GM19193 (cell line): Measurements from ENCODE around the gene ZDHHC20.

Experiments used
- POLR2A ChIP-seq: IDR thresholded peaks from 4 replicates; pipeline ENCODE4 v1.6.1; 2011; ENCODE audit not compliant: insufficient read depth, insufficient read length; ENCODE audit errors: extremely low read depth

Gene ZDHHC20

DNA sequence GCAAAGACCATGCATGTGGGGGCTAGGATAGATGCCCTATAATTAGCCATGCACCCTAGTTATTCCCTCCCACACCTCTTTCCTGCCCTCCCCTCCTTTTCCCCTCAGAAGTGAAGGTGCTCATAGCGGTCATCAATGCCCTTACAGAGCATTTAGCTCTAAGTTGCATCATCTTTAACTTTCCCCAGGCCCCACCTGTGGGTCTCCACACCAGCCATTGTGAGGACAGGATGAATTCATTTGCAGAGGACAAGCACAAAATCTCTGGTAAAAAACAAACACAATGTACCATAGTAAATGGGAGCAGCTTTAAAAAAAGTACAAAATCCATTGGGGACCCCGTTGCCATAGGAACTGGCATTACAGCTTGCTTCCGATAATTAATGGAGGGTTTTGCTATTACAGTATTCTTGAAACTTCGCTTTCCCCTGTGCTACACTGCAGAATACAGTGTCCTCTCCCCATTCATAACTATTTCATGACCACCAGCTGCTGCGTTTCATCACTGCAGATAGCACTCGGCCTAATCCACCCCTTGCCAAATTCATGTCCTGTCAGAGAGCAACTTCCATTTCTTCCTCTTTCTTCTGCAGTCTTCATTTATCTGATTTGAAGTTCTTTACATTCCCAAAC is 110.5 kb downstream of the ZDHHC20 start:
- TF ChIP-seq POLR2A, result no peak

DNA sequence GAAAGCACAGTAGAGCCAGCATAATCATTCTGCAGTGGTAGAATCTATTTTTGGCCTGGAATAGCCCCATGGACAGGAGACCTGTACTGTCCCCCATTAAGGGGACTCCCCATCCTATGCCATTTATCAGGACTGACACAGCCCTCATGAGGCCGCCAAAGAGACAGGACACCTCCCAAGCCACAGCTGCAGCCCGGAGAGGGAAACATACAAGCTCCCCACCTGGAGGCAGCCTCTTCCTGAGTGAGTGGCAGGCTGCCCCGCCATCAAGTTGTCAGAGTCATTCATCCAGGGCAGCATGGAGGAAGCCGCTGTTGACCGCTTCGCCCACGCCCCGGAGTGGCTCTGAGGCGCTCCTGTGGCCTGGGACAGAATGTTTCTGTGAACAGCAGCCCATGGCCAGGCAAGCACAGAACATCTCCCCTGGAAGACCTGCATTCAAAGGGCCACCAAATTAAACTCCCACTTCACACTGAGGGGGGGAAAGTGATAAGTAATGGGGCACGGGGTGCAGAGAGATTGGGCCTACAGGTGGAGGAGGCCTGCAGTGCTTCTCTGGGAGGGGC is 111.3 kb downstream of the ZDHHC20 start:
- TF ChIP-seq POLR2A, result no peak

DNA sequence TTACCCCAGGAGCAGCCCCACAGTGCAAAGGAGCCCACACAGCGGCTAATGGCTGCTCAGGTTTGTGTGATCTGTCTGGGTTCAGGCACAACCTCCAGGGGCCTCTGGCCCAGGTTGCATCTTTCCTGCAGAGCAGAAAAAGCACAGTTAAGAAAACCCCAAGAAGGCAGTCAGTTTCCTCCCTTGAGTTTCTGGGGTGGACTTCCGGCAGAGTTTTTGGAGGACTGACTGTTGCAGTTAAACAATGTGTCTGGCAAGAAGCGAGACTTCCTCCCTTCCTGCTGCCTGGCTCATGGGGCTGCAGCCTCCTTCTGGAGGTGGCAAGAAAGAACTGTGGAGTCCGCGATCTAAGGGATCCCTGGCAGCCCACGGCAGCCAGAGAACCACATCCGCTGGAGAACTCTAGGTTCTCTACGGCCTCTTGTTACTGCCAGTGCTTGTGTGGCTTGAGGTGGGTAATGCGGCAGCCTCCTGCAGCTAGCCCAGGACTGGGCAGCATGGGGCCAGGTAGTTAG is 114.4 kb downstream of the ZDHHC20 start:
- TF ChIP-seq POLR2A, result no peak

DNA sequence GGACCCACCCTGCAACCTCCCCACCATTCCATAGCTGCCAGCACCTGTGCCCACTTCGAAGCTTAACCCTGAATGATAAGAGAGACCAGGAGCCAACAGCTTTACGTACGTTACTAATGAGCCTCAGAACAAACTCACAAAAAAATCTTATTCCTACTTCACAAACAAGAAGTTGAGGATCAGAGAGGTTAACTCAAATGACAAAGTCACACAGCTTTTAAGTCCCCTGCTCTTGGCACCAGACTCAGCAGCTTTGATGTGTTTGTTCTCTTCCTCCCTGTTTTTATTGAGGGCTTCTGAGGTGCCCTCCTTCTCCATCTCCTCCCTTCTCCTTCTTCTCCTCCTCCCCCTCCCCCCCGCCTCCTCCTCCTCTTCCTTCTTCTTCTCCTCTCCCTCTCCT is 115.4 kb downstream of the ZDHHC20 start:
- no peak for TF ChIP-seq POLR2A

DNA sequence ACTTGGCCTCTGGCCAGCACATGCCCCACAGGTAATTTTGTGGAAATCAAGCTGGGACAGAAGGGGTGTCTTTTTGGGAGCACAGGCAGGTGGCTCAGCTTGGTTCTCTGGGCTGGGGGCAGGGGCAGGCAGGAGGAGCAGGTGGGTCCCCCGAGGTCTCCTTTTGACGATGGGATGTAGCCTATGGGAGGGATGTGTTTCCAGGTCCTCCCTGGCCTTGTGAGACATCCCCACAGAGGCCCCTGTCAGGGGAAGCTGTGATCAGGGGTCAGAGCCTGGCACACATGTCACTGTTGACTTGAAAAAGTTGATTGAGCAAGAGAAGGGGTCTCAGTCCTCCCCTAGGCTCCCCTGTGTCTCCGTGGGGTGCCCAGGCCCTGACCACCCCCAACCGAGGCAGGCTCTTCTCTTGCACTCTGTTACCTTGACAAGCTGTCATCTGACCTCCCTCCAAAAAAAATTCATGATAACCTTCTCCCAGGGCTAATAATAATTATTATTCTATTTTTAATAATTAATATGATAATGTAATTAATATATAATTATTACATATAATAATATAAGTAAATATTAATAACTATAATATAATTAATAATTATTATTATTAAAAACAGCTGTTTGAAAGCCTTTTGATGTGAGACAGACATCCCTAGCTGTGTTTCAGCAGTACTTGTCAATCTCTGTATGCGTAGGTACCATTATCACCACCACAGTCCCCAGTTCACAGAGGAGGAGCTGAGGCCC is 116.2 kb downstream of the ZDHHC20 start:
- TF ChIP-seq POLR2A, result no peak

DNA sequence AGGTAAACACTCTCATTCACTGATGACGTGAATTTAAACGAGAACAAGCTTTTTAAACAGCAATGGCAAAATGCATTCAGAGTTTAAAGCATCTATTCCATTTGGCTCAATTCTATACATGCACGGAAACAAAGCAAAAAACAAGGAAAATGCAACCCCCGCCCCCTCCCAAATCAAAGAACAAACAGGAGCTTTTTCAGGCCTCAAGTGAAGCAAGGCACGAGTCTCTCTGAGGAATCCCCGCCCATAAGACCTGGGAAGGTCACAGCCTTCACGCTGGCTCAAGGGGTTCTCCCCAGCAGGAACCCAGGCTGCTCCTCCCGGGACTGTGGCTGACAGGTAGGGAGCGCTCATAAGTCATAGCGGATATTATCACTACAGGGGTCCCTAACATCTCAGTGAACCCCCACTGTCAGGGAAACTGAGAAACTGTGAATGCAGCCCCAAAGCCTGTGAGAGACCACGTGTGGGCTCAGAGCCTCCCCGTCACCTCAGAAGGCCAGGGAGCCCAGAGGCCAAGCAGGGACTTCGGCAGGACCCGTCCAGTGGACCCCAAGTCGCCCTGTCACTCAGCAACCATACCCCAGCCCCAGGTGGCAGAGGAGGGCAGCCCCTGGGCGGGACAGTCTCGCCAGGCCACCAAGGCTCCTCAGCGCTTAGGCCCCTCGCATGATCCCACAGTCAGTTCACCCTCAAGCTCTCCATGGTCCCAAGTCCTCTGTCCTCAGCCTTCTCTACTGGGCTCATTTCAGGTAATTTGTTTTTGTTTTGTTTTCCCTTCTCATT is 117.3 kb downstream of the ZDHHC20 start:
- no peak for TF ChIP-seq POLR2A

DNA sequence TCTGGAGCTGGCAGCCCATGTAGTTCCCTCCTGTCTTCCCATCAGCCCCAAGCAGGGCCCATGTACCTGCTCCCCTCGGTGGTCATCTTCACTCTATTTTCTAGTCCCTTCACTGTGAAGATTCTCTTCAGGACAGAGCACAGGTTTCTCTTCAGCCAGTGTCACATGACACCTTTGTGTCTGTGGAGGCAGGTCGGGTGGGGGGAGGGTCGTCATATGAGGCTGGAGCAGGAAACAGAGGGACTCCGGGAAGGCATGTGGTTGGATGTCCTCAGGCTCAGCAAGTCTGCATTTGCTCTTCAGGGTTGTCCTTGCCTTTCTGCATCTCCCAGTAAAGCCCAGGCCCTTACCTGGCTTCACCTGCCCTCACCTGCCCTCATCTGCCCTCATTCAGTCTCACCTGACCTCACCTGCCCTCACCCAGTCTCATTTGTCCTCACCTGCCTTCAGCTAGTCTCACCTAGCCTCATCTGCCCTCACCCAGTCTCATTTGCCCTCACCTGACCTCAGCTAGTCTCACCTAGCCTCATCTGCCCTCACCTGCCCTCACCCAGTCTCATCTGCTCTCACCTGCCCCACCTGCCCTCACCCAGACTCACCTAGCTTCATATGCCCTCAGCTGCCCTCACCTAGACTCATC is 120.3 kb downstream of the ZDHHC20 start:
- TF ChIP-seq POLR2A, result no peak

DNA sequence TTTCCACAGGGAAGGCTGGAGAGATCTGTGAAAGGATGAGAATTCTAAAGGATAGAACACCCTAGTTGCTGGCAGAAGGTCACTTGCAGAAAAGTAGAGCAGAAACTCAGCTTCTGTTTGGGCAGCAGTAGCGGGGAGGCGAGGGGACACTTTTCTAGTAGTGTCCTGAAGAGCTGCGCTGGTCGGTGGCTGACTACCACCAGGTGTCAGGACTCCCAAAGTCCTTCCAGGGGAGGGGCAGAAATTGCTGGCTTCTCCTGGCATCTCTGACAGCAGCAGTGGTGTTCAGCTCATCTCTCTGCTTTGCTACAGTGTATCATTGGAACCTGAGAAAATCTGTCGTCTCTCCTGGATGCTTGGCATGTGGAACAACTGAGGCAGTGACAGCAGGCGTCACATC is 120.9 kb downstream of the ZDHHC20 start:
- TF ChIP-seq POLR2A, result no peak

DNA sequence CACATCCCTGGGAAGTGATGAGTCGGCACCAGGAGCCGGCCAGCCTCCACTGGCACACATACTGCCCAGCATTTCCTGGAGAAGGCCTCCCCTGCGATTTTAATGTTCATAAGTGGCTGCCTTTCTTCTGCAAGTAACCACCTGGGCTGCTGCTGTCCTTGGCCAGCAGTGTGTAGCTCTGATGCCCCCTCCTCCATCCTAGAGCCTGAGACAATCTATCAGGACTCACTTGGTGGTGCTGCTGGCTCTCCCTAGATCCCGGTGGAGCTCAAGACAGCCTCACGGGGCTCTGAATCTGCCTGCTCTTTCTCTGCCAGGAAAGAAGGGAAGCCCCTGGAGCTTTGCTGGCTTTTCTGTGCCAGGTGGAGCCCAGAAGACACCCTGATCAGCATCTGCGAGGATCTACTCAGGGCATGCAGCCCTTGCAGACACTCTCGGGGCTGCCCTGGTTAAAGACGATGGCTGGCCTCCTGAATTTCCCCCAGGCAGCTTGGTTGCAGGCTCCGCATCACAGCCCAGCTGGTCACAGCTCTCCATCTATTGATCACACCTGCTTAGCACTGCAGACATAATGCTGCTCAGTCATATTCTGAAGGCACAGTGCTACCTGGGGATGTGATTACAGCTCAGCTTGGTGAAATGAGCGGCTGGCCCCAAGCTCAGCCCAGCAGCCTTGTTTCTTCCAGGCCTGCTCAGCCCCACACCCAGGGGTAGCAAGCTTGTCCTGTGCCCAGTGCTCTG is 122.3 kb downstream of the ZDHHC20 start:
- TF ChIP-seq POLR2A, result no peak

DNA sequence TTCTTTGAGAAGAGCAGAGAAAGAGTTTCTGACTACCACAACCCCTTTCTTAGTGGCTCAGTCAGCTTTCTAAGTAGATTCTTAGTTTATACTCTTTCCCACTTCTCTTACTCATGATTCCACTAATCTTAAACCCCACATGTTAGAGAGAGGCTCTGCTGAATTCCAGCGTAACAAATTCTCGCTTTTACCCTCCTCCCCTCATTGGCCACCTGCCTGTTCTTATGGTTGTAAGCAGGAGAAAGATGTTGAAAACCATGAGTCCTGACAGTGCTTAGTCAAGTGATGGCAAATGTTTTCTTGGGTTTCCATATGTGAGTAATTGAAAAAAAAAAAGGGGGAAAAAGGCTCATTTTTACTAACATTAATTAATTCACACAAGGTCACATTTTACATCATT is 125.9 kb downstream of the ZDHHC20 start:
- no peak for TF ChIP-seq POLR2A

DNA sequence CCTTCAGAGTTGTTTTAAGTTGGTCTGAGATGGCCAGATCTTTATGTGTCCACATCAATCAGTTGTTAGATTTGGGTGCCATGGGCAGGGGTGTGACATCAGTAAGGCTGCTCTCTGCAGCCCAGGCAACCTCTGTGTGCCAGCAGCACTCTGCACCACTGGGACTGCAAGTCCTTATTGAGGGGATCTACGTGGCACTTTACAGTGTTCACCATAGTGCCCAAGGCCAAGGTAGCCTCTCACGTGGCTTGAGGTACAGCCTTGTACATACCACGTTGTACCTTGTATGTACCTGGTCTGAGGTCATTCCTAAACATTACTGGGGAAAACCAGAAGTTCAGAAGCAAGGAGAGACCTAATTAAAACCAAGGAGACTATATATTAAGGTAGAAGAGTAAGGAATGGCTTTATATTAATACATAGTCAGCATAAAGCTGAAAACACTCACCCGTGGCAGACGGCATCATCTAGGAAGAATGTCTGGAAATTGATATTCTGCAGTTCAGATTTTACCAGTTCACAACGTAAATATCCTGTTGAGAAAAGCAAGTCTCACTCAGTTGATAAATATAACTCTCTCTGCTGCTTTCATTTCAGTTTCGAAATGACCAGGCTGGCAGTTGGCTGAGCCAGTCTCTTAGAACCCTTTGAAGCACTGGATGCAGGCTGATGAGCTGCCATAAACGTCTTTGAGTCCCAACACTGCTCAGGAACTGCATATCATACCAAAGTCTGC is 128.8 kb downstream of the ZDHHC20 start:
- no peak for TF ChIP-seq POLR2A

DNA sequence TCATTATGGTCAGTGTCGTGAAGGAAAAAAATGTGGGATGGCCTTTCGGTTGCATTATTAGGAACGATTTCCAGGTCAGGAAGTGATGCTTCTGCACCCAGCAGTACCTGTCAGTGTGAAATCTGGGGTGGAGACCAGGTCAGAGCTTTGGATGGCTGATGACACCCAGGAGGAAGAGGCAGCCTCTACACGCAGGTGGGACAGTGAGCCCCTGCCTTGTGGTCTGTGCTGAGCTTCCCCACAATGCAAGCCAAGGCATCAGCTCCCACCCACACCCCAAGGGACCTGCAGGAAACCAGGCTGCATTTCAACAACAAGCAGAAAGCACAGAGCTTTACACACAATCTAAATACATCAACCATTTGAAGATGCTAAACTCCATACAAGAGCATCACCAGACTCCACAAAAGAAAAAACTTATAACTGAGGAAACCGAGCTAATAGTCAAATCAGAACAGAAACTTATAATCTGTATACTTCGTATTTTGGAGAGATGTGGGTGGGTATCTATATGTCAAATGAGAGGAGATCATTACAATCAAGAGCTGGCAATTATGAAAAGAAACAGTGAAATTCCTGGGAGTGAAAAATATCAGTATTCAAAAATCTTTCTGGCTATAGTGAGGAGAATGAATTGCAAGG is 130.1 kb downstream of the ZDHHC20 start:
- TF ChIP-seq POLR2A, result no peak

DNA sequence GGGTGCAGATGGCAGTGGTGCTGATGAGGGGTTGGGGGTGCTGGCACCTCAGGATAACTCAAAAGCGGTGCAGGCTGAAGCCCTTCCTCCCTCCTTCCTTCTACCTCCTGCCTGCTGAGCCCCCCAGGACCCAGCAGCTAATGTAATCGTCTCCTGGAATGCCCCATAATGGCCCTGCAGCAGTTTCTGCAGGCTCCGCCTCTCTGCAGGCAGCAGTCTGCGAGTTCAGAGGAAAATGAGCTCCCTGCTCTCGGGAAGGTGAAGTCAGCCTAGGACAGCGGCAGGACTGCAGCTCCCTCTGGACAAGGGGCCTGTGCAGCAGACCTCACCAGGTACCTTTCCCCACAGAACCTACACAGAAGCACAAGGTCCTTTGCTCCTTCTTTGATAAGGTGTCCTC is 130.9 kb downstream of the ZDHHC20 start:
- TF ChIP-seq POLR2A, result no peak
